ES-I3 (cell line): ENCODE results near the gene CDH13.

Experiments used
- H3K36me3 ChIP-seq: 2 replicates; pipeline ENCODE4 v1.6.1; 2013; ENCODE audit warnings: mild to moderate bottlenecking, low read length, control low read depth, moderate library complexity; ENCODE audit not compliant: insufficient read depth
- H3K4me1 ChIP-seq: 2 replicates; pipeline ENCODE4 v1.6.1; 2013; ENCODE audit warnings: mild to moderate bottlenecking, control low read depth, low read length; ENCODE audit not compliant: insufficient read depth
- H3K9ac ChIP-seq: 2 replicates; pipeline ENCODE4 v1.6.1; 2013; ENCODE audit warnings: low read depth, mild to moderate bottlenecking, low read length, moderate library complexity
- H3K9me3 ChIP-seq: 2 replicates; pipeline ENCODE4 v1.6.1; 2013; ENCODE audit warnings: mild to moderate bottlenecking, low read length, moderate library complexity; ENCODE audit not compliant: control insufficient read depth, insufficient read depth

Gene CDH13

GRCh38 chr16:83510906-83511305 lies 884.1 kb downstream of the CDH13 start:
- no peaks in the 10 kb centered on the region for H3K4me1 ChIP-seq
- no peaks in the 10 kb centered on the region; the same call in 1 of the 2 replicates for H3K36me3 ChIP-seq
- H3K9me3 ChIP-seq: no peaks in the 10 kb centered on the region
- H3K9ac ChIP-seq: no peak overlapping the region

GRCh38 chr16:83513008-83513755 lies 886.4 kb downstream of the CDH13 start:
- Histone ChIP-seq H3K36me3 (no peaks in the 10 kb centered on the region), H3K9ac (no peak overlapping the region), H3K9me3 (no peaks in the 10 kb centered on the region), H3K4me1 (no peaks in the 10 kb centered on the region)

- Histone ChIP-seq H3K4me1 (no peaks in the 10 kb centered on the region), H3K36me3 (no peaks in the 10 kb centered on the region), H3K9me3 (no peaks in the 10 kb centered on the region), H3K9ac (no peak overlapping the region)
These were observed 888.6 kb downstream of the CDH13 start for GRCh38 chr16:83515395-83515794.

GRCh38 chr16:83516931-83517330 lies 890.2 kb downstream of the CDH13 start:
- no peak overlapping the region for H3K9ac ChIP-seq
- no peaks in the 10 kb centered on the region for H3K36me3 ChIP-seq
- no peaks in the 10 kb centered on the region for H3K4me1 ChIP-seq
- no peaks in the 10 kb centered on the region for H3K9me3 ChIP-seq

GRCh38 chr16:83517398-83517797 lies 890.6 kb downstream of the CDH13 start:
- no peaks in the 10 kb centered on the region for H3K9me3 ChIP-seq
- no peaks in the 10 kb centered on the region for H3K36me3 ChIP-seq
- no peak overlapping the region for H3K9ac ChIP-seq
- H3K4me1 ChIP-seq: no peaks in the 10 kb centered on the region

GRCh38 chr16:83520596-83520995 lies 893.8 kb downstream of the CDH13 start:
- no peaks in the 10 kb centered on the region for H3K9me3 ChIP-seq
- H3K9ac ChIP-seq: no peak overlapping the region
- no peaks in the 10 kb centered on the region for H3K36me3 ChIP-seq
- no peaks in the 10 kb centered on the region for H3K4me1 ChIP-seq

GRCh38 chr16:83530293-83530692 lies 903.5 kb downstream of the CDH13 start:
- Histone ChIP-seq H3K36me3 (no peaks in the 10 kb centered on the region; the same call in 1 of the 2 replicates), H3K4me1 (no peaks in the 10 kb centered on the region), H3K9ac (no peak overlapping the region), H3K9me3 (peaks cover 2% of the 10 kb centered on the region; the same call in 1 of the 2 replicates)

- Histone ChIP-seq H3K9ac (no peak overlapping the region), H3K36me3 (no peaks in the 10 kb centered on the region; the same call in 1 of the 2 replicates), H3K9me3 (peaks cover 2% of the 10 kb centered on the region; the same call in 1 of the 2 replicates), H3K4me1 (no peaks in the 10 kb centered on the region)
These were observed 905.9 kb downstream of the CDH13 start for GRCh38 chr16:83532634-83533033.

GRCh38 chr16:83533193-83533592 lies 906.4 kb downstream of the CDH13 start:
- no peaks in the 10 kb centered on the region; the same call in 1 of the 2 replicates for H3K36me3 ChIP-seq
- no peak overlapping the region for H3K9ac ChIP-seq
- H3K4me1 ChIP-seq: no peaks in the 10 kb centered on the region
- H3K9me3 ChIP-seq: peaks cover 2% of the 10 kb centered on the region; the same call in 1 of the 2 replicates

GRCh38 chr16:83538707-83539106 lies 911.9 kb downstream of the CDH13 start:
- Histone ChIP-seq H3K4me1 (no peaks in the 10 kb centered on the region), H3K36me3 (no peaks in the 10 kb centered on the region), H3K9ac (no peak overlapping the region), H3K9me3 (no peaks in the 10 kb centered on the region)

- H3K9me3 ChIP-seq: no peaks in the 10 kb centered on the region
- no peaks in the 10 kb centered on the region for H3K4me1 ChIP-seq
- H3K36me3 ChIP-seq: no peaks in the 10 kb centered on the region
- H3K9ac ChIP-seq: no peak overlapping the region
These were observed 913.1 kb downstream of the CDH13 start for GRCh38 chr16:83539736-83540490.

- no peak overlapping the region for H3K9ac ChIP-seq
- H3K36me3 ChIP-seq: no peaks in the 10 kb centered on the region
- no peaks in the 10 kb centered on the region for H3K9me3 ChIP-seq
- no peaks in the 10 kb centered on the region for H3K4me1 ChIP-seq
These were observed 914.5 kb downstream of the CDH13 start for GRCh38 chr16:83541231-83541630.

GRCh38 chr16:83542491-83542890 lies 915.7 kb downstream of the CDH13 start:
- Histone ChIP-seq H3K9me3 (no peaks in the 10 kb centered on the region), H3K36me3 (no peaks in the 10 kb centered on the region), H3K9ac (no peak overlapping the region), H3K4me1 (no peaks in the 10 kb centered on the region)

- Histone ChIP-seq H3K36me3 (no peaks in the 10 kb centered on the region), H3K9ac (no peak overlapping the region), H3K4me1 (peaks cover 5% of the 10 kb centered on the region; the same call in 1 of the 2 replicates), H3K9me3 (no peaks in the 10 kb centered on the region)
These were observed 922.8 kb downstream of the CDH13 start for GRCh38 chr16:83549316-83550182.
